ENCODE results near the gene RASGEF1C.

RASGEF1C gene

DNA sequence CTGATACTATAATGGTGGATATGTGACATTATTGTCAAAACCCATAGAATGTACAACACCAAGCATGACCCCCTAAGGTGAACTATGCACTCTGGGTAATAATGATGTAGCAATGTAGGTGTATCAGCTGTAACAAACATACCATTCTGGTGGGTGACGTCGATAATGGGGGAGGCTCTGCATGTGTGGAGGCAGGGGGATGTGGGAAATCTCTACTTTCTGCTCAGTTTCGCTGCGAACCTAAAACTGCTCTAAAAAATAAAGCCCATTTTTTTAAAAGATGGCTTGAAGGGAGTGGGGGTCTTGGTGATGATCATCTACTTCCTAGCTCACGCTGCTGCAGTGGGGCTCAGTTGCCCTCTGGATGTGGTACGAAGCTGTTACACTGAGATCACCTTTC is 51.1 kb downstream of the RASGEF1C start:
- no peak for DNase-seq

DNA sequence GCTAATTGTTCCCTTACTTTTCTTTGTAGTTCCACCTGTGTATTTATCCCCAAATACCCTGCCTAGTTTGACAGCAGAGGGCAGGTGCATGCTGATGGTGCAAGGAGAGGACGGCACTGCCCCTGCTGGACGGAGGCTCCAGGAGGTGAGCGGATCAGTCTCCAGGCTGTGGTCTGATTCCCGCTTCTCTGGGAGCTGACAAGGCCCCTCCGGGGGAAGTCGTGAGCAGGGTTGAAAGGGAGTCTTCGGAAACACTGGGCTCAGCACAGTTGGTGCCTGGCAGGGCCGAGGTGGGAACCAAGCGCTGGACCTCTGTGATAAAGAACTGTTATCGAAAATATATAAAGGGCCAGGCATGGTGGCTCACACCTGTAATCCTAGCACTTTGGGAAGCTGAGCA is 52.9 kb downstream of the RASGEF1C start:
- DNase-seq: no peak

DNA sequence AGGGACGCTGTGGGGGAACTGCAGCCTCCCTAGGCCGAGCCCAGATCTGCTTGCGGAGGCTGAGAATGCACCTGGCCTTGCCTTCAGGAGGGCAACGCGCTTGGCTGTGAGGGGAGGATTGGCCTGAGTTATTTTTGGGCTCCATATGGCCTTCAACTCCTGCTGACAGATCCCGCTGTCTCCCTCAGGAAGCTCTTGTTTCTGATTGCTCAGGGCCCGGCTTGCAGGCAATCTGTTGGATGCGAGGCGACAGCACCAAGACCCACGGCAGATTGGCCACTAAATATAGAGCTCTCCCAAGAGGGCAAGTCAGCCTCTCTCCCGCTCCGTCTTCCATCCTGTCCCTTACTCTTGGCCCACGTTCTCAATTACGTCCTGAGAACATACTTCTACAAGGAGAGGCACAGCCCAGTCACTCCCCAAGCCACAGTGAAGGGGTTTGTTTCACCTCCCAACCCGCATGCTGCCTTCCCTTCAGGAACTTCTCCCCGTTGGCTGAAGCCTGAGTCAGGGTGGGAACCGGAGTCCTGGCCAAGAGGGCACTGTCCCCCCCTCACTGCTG is 53.6 kb downstream of the RASGEF1C start:
- no peak for DNase-seq

DNA sequence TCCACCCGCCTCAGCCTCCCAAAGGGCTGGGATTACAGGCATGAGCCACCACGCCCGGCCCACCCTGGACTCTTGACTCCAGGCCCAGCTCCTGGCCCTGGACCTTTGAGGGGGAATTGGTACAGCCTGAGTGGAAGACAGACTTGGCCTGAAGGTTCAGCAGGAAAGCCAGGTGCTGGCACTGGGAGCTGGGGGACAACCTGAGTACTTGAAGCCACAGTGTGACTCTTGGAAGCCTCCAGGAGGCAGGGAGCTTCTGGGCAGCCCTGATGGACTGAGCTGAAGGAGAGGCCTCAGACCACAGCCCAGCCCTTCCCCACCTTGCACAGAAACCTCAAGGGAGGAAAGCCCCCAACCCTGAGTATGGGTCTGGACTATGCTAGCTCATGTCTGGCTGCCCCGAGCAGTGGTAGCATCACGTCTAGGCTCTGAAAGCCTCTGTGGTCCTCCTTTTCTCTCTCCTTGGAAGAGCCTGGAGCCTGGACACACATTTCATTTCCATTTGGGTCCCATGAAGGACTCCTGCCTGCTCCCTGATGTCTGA is 54.1 kb downstream of the RASGEF1C start:
- no peak for DNase-seq

DNA sequence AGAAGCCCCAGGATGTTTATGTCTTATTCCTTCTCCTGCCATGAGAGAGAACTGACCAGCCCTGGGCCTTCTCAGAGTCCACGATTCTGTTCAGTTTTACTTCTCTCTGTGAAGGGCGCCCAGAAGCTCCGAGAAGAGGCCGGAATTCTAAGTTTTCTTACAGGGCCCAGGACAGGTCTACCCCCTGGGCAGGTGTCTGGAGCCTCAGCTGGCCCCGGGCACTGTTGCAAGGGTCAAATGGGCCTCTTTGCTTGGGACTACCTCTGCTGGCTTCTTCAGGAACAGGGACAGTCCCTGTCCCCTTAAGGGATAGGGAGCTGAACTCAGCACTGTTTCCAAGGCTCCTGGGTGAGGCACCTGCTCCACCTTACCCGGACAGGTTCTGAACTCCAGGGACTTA is 55.0 kb downstream of the RASGEF1C start:
- DNase-seq: no peak

DNA sequence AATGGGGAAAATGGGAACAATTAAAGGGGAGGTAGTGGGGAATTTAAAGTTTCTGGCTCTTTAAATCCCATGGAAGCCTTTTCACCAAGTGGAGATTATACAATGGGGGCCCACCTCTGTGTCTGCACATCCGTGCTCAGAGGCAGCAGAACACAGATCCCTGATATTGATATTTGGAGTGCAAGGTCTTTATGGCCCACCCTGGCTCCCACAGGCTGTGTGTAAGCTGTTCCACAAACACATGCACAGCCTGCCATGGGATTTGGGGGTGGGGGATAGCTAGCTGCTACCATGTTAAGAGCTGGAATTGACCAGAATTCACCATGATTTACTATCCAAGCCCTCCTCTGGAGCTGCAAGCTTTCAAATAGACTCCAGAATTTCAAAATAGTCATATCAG is 55.9 kb downstream of the RASGEF1C start:
- no peak for DNase-seq

DNA sequence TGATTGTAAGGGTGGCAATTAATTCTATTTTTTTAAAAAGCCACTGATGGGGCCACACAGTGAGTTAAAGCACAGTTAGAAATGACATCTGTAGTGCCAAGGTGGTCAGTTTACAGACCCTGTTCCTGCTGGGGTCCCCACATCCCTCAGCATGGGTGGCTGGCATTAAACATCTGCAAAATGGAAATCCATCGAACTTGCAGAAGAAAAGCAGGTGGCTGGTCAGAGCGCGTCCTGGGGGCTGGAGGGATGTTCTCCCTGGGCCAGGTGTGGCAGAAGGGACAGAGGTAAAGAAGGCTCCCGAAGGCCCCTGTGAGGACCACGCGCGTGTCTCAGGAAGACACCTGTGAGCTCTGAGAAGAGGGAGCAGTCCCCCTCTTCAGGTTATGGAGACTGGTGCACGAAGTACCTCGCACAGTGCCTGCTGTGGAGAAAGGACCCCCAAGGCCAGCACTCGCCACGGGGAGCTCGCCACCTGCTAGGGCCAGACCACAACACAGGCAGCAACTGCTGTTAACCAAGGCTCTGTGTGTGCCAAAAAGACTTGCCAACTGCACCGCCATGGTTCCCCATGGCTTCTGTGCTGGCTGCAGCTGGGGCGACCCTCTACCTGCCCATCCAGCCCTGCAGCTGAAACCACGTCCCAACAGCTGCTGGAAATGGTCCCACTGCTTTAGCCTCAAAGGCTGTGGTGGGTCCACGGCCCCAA is 65.2 kb downstream of the RASGEF1C start:
- no peak for DNase-seq

DNA sequence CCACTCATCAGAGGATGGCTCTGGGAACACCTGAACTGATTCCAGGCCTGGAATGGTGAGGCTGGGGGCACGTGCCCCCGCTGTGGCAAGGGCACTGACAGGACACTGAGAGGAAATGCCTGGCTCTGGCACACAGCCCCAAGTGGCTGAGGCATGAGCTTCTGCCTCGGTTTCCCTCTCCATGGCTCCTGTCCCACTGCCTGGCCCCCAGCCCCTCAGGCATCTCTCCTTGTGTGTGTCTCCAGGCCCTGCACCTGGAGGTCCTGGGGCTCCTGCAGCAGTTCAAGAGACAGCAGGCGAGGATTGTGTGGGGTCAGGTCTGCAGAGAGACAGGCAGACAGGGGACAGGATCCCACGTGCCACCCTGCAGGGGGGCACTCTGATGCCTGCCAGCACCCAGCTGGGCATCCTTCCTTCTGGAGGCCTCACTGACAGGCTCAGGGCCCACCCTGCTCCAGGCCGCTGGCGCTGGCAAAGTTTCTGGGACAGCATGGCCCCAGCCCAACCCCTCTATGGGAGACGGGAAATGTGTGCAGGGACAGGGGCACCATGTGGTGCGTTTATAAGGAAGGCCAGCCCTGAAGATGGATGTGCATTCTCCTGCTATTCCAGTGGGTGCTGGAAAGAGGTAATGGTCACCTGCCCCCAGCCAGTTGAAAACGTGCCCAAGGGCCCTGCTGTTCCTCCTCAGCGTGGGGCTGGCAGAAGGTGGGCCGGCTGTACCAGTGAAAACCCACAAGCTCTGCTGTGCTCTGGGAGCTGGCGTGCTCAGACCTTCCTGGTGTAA is 66.0 kb downstream of the RASGEF1C start:
- no peak for DNase-seq

DNA sequence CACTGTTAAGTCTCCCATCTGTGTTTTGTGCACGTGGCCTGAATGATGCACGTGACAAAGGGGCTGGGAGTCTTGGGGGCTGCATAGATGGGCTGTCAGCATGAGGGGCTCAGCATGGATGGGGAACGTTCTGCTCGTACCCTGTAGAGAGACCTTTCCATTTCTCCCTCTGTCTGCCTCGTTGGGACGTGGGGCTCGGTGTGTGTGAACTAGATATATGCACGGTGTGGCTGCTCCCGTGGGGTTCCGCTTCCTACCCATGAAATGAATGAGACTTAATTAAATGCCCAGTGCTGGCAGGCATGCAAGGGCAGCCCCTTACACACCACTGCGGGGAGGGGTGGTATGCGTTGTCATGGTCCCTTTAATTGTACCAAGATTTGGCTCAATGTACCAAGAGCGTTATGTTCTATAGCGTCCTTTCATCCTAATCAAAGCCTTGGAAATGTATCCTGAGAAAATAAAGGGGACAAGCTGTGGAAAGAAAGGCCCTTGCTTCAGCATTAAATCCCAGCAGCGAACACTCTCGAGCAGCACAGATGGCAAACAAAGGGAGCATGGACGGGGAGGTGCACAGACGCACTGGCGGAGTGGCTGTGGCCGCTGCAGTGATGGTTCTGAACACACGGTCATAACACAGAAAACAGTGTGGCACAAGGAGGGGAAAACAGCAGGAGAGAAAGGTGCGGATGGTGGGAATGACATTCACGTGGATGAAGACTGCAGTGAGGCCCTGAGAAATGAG is 66.8 kb downstream of the RASGEF1C start:
- no peak for DNase-seq

DNA sequence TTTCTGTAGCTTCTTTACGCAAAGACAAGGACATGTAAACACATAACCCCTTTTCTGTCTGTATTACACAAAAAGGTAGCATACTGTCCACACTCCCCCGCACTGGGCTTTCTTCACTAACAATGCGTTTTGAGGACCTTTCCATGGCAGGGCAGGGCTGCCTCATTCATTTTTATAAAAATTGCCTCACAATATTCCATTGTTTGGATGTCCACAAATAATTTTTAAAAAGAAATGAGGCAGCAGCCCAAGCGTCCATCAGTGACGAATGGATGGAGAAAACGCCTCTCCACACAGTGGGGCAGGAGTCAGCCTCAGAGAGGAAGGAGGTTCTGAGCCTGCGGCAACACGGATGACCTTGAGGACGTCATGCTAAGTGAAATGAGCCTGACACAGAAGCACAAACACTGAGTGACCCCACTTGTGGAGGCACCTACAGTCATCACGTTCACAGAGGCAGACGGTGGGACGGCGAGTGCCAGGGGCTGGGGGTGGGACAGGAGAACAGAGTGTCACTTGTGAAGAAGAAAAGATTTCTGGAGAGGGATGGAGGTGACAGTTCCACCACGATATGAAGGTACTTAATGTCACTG is 67.8 kb downstream of the RASGEF1C start:
- no peak for DNase-seq

DNA sequence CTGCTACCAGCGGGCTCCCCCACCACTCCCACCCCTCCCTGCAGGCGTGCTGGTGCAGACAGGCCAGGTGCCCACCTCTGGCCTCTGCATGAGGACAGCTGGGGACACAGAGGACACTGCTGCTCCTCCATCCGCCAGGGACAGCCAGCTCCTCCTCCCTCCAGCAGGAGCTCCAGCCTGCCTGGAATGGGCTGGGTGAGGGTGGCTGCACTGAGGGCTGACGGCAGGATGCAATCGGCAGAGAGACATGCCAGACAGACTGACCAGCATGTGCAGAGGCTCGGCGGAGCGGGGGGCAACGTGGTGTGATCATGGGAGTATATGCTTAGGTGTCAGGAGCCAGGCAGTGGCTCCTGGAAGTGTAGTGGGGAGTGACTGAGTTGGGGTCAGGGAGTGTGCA is 68.4 kb downstream of the RASGEF1C start:
- DNase-seq: no peak

DNA sequence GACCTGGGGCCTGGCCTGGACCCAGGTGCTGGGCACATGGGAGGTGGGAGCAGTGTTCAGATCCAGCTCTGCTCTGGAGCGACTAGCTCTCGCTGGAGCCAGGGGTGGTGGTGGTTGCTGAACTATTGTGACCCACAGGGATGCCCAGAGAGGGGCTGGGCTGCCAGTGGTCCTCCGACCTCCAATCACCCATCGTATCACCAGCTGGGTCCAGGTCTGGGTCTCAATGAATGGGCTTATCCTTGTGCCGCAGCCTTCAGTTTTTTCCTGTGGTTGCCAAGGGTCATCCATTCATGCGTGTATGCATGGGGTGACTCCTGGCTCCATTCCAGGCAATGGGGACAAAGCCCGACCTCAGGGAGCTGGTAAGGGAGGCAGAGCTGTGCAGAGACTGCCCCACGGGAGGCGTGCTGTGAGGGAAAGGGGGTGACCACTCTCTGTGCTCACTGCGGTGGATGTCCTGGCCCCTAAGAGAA is 68.9 kb downstream of the RASGEF1C start:
- no peak for DNase-seq

DNA sequence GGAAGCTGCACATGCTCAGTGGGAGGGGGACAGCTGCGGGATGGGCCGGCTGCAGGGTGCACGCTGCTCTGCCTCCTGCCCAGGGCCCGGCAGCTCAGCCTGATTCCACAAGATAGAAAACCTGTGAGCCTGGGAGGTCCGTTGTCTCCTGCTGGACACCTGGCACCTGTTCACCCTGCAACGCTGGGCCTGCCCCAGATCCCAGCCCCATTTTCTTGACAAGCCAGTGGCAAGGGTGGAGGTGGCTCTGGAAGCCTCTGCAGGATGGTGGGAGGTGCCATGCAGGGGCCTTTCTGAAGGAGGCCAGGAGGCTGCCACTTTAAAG is 69.3 kb downstream of the RASGEF1C start:
- no peak for DNase-seq

DNA sequence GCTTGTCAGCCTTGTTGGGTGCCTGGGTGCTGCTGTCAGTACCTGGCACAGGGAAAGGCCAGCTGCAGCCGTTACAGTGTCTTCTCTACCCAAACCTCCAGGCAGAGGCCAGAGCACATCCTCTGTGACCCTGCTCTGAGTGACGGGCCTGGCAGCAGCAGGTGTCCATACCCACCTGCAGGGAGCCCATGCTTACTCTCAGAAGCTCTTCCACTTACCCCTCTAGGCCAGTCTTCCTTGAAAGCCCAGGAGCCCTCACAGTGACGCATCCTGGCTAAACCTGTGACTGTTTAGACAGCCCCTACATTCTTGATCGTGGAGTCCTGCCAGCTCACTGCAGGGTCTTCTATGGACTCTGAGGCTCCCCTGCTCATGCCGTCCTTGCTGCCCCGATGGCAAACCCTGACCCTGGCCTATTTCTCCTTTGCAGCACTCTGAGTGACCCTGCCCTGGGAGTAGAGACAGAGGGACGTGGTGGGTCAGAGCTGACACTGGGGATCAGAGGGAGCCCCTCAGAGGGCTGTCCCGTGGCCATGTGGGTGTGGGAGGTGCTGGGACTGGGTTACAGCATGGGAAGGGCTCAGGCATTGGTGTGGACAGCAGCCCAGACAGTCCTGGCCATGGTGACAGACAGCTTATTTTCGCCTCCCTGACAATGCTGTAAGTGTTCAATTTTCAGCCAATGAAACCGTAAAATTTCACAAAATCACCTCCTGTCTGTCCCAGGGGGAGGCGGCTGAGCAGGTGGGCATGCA is 69.9 kb downstream of the RASGEF1C start:
- no peak for DNase-seq

DNA sequence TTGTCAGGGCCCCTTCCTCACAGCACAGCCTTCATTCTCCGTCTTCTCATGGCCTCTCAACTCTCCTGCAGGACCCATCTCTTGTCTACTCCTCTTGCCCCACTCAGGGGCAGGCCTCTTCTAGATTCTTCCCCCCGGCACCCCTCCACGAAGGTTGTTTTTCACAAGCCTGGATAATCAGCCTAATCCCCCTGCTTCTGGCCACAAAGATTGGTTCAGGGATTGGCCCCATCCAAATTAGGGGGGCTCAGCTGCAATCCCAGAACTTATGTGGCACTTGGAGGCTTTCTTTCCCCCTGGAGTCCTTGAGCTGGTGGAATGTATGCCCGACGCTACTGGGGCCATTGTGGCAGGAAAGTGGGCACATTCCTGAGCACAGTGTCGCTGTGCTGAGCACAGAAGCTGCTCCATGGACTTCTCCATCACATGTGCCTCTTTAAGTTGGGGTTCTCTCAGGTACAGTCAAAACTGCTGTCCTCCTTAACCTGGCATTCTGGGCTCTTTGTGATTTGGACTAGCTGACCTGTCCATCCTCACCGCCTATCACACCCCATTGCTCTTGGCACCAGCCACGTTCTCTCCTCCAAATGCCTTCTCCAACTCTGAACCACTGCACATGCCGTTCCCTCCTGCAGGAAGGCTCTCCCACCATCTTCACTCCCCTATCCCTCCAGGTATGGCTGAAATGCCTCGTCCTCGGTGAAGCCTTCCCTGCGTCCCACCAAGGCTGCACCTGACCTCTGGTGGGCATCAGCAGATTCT is 70.6 kb downstream of the RASGEF1C start:
- no peak for DNase-seq

DNA sequence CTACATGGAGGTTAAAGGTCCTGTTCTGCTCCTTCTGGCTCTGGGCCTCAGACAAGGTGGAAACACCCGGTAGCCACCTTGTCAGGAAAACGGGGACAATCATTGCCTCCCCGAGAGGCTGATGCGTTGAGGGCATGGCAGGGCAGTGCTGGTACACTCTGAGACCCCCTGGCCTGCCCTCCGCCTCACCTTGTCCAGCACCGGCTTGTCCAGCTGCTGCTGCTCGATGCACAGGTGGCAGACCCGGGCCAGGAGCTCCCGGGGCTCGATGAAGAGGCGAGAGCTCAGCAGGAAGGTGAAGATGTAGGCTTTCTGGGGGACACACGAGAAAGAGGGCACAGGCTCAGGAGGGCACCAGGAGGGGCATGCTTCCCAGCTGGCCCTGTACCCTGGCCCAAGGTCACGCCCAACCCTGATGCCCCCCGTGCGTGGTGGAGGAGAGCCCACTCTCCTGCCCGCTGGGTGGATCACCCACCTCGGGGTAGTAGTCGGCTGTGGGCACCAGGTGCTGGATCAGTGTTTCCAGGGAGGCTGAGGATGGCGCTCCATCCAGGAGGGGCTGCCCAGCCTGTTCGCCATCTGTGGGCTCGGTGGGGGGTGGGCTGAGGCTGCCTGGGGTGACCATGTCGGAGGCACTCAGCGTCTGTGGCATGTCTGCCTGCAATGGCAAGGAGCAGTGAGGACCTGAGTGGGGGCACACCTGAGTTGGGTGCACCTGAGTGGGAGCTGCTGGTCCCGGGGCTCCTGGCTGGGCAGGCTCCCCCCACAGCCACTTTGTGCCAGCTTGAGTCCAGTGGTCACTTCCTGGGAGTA is 71.4 kb downstream of the RASGEF1C start:
- no peak for DNase-seq

DNA sequence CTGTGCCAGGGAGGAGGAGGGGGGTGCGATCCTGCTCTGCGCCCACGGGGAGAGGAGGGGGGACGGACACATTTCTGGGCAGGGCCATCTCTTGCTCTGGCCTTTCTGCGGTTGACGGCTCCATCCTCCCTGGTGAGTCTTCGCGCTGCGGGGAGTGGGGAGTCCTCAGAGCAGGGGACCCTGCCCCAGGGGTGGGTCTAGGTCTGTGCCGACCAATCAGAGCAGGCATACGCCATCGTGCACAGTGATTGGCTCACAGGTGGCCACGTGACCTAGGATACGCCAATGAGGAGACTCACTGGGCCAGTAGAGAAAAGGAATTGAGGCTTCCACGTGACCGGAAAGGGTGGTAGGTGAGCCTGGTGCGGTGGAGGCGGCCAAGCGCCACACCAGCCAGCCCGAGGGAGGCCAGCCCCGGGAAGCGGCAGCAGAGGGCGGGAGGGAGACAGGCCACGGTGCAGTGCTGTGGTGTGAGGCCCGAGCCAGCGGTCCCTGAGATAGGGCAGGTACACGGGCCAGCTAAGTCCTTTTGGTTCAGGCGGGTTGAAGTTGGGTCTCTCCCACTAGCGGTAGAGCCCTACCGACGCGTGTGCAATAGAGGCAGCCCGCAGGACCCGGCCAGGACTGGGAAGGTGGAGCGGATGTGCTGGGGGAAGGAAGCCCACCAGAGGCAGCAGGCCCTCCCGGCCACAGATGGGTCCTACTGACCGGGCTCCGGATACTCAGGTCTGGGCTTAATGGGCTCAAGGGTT is 72.2 kb downstream of the RASGEF1C start:
- DNase-seq: no peak

DNA sequence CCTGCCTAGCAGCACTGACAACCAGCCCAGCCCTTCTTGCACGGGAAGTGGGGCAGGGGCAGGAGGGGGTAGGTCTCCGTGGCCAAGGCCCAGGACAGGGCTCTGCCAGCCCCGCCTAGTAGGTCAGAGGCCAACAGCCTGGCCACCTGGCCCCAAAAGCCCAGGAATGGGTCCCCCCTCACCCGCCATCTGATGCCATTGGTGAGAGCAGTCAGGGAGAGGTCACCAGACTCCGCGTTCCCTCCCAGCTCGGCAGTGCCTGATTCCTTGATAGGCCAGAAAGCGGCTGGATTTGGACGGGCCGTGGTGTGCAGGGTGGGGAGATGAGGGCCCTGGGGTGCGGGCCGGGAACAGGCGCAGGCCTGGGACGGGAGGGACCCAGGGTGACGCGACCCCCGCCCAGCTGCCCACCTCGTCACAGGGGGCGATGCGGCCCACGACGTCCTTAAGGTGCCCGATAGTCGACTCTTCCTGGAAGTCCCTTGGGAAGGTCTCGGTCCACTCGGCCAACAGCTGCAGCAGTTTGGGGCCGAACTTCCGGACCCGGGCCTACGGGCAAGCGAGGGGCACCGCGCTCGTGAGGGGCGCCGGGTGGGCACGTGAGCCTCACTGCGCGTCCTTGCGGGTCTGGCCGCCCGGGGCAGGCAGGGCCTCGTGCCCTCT is 72.9 kb downstream of the RASGEF1C start:
- DNase-seq: no peak
